Spleen (tissue), 11 donors: ENCODE measurements around the gene SH3BP5L. TPM values are rescaled to one million over a fixed set of nuclear protein-coding genes. Genes with fewer than 3 reads are reported as not detected.
A peak's percentile ranks its signal among the peaks of the same experiment; 100 is the strongest.

Experiments
- DNase-seq: peaks from one replicate; pipeline ENCODE4 v3.0.0-alpha.2; 2020
- H3K27ac ChIP-seq, 8 donors: fragments of 200-600 bp; sonication (generic) in 7 of 8; 1 replicate in 4 of 8; 2 replicates in 4 of 8; pipeline versions ENCODE4 v1.5.0 to v1.8.0; 2016 to 2021; ENCODE audit warnings: inconsistent platforms in 4 of 8, mild to moderate bottlenecking in 4 of 8, moderate library complexity in 1 of 8
- H3K27me3 ChIP-seq, 7 donors: fragments of 200-600 bp; sonication (generic) in 6 of 7; replicated peaks in 1 of 7; 1 replicate in 4 of 7; 2 replicates in 3 of 7; pipeline versions ENCODE4 v1.5.0 to v1.8.0; 2016 to 2021; ENCODE audit warnings: inconsistent platforms in 3 of 7, mild to moderate bottlenecking in 1 of 7
- H3K36me3 ChIP-seq, 6 donors: fragments of 200-600 bp; sonication (generic) in 5 of 6; 1 replicate in 4 of 6; 2 replicates in 2 of 6; pipeline versions ENCODE4 v1.5.0 to v1.8.0; 2016 to 2021; ENCODE audit warnings: inconsistent platforms in 2 of 6
- H3K4me1 ChIP-seq, 6 donors: fragments of 200-600 bp; sonication (generic) in 5 of 6; 1 replicate in 3 of 6; 2 replicates in 3 of 6; pipeline versions ENCODE4 v1.5.0 to v1.8.0; 2016 to 2021; ENCODE audit warnings: inconsistent platforms in 3 of 6
- H3K4me3 ChIP-seq, 8 donors: fragments of 200-600 bp; sonication (generic) in 7 of 8; 1 replicate in 4 of 8; 2 replicates in 4 of 8; pipeline versions ENCODE4 v1.5.0 to v1.8.0; 2016 to 2021; ENCODE audit warnings: inconsistent platforms in 4 of 8, mild to moderate bottlenecking in 4 of 8, moderate library complexity in 2 of 8
- H3K9me3 ChIP-seq, 8 donors: fragments of 200-600 bp; sonication (generic) in 7 of 8; 1 replicate in 4 of 8; 2 replicates in 4 of 8; pipeline versions ENCODE4 v1.5.0 to v1.8.0; 2016 to 2021; ENCODE audit warnings: inconsistent platforms in 4 of 8
- CTCF ChIP-seq, 11 experiments: fragments of 200-600 bp in 7 of 11; fragments of 450-650 bp in 4 of 11; sonication (generic) in 4 of 11; IDR thresholded peaks in 8 of 11; conservative IDR thresholded peaks in 3 of 11; 1 replicate in 7 of 11; 2 replicates in 4 of 11; pipeline versions ENCODE4 v1.4.0 to v1.8.0; 2016 to 2021; ENCODE audit warnings: antibody characterized with exemption in 11 of 11, inconsistent platforms in 4 of 11, mild to moderate bottlenecking in 1 of 11
- POLR2A ChIP-seq, 3 donors: fragments of 450-650 bp; IDR thresholded peaks; one replicate each; pipeline ENCODE4 v1.5.1; 2017; ENCODE audit warnings: antibody characterized with exemption in 3 of 3, mild to moderate bottlenecking in 1 of 3
- POLR2AphosphoS5 ChIP-seq, 3 donors: sonication (generic); formaldehyde crosslinking; IDR thresholded peaks; one replicate each; pipeline ENCODE4 v1.5.1; 2017; ENCODE audit warnings: antibody characterized with exemption in 3 of 3
- WGBS, 5 donors: extraction: QIAGEN DNeasy Blood & Tissue Kit in 3 of 5; methylation state at CpG; one replicate each; pipeline versions ENCODE4 v1.1.5 to v1.1.7; 2013 to 2018; 5-methylcytosine and 5-hydroxymethylcytosine counted together
- intact Hi-C: fragments of 100-400 bp; cut with DNase I; formaldehyde crosslinking; loops from one replicate; pipeline ENCODE4 v1.15.0; 2023; ENCODE audit warnings: low total_unique reads
- polyA plus RNA-seq, 3 donors: library from polyadenylated mRNA; stranded (reverse); fragments of 200-250 nt; gene quantifications; one replicate each; pipeline ENCODE4 v1.2.1, GENCODE V29; 2013
- total RNA-seq, 7 donors: library from RNA; depleted of rRNA in 3 of 7; stranded (reverse); fragments of >200 nt in 3 of 7; fragmentation: NEBNext Ultra II Directional in 4 of 7; extraction: Animal tissue kit (Norgen Biotek cat#: 25700) in 4 of 7; gene quantifications; one replicate each; pipeline versions ENCODE4 v1.1.0 to v1.2.1, GENCODE V29; 2016 to 2021
- donor health status: healthy with polysubstance abuse.
- donor health status: DM: no; HTN: no; CAD: no; lungs with moderate emphysema.
- donor health status: DM: no; HTN: no; CAD: no.
- donor health status: Bipolar disorder and iron deficiency.
- donor health status: healthy.
- donor health status: DM: no; HTN: no; CAD: no.
- donor health status: DM: yes; HTN: yes; CAD: no.

The SH3BP5L gene
- total and polyA plus RNA-seq, 10 donors, result 10.1 to 43.3 (median 30.6) TPM

DNA sequence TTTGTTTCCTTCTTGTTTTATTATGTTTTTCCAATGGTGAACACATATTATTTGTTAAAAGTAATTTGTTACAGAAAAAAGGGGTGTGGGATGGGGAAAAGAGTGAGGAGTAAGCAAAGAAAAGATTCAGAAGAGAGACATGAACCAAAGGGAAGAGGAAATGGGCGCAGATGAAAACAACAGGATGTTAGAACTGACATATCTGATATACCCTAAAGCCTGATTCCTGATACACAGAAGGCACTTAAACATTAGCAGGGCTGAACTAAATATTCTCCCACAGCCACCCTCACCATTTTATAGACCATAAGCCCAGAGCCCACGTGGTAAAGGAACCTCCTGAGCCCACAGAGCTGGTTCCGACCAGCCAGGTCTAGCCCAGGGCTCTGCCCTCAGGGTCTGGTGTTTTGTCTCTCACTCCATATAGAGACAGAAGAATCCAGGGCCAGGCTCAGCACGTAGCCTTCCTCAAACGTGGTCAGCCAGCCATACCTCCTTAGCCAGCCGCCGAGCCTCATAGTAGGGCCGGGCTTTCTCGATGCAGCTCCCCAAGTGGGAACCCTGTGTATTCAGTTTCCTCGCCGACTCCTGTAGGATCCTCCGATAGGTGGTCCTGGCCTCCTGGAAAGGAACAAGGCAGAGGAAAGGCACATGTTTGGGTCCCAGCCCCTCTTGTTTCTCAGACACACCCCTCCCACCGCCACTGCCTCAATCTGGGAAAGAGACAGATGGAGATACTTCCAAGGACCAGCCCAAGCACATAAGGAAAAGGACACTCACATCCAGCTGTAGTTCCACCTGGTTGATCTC is 9.5 kb downstream of the SH3BP5L start:
- Histone ChIP-seq H3K27me3 (no peaks in the 10 kb centered on the region), H3K4me3 (peak overlapping the region in 1 of 8 donors; percentile 19), H3K9me3 (no peaks in the 10 kb centered on the region), H3K36me3 (peaks cover 7 to 91% (median 65%) of the 10 kb centered on the region in 6 donors), H3K27ac (peak overlapping the region in 7 of 8 donors; percentile 41 to 90 (median 80)), H3K4me1 (peaks cover 15 to 81% (median 57%) of the 10 kb centered on the region in 6 donors)
- intact Hi-C loops, result no loop called here
- no peak for TF ChIP-seq POLR2A (IDR thresholded peaks at IDR 0.05)
- no peak for TF ChIP-seq CTCF (IDR thresholded peaks at IDR 0.05 in 8 of 11, conservative IDR thresholded peaks at IDR 0.05 in 3 of 11)
- TF ChIP-seq POLR2AphosphoS5 (IDR thresholded peaks at IDR 0.05), result no peak
- DNase-seq, result peak; percentile 76
- WGBS, 5 donors, result 80 to 91% (median 88%) methylated on average over 13 of the region's 13 CpGs

- Histone ChIP-seq H3K4me1 (peaks cover 18 to 81% (median 57%) of the 10 kb centered on the region in 6 donors), H3K27me3 (no peaks in the 10 kb centered on the region), H3K36me3 (peaks cover 7 to 91% (median 63%) of the 10 kb centered on the region in 6 donors), H3K27ac (peak overlapping the region in 6 of 8 donors; percentile 41 to 90 (median 82)), H3K9me3 (no peaks in the 10 kb centered on the region), H3K4me3 (no peak overlapping the region)
- 91 to 94% (median 93%) methylated on average over 10 of the region's 10 CpGs for WGBS, 5 donors
- TF ChIP-seq POLR2AphosphoS5 (IDR thresholded peaks at IDR 0.05) (no peak), POLR2A (IDR thresholded peaks at IDR 0.05) (no peak), CTCF (IDR thresholded peaks at IDR 0.05 in 8 of 11, conservative IDR thresholded peaks at IDR 0.05 in 3 of 11) (no peak)
- intact Hi-C loops, result no loop called here
- peak; percentile 41 for DNase-seq
These were observed 10.2 kb downstream of the SH3BP5L start for GRCh38 chr1:248815407-248816034.

GRCh38 chr1:248814351-248814750 is 11.4 kb downstream of the SH3BP5L start:
- Histone ChIP-seq H3K4me3 (no peak overlapping the region), H3K4me1 (peaks cover 15 to 80% (median 50%) of the 10 kb centered on the region in 6 donors), H3K27me3 (no peaks in the 10 kb centered on the region), H3K36me3 (peaks cover 7 to 84% (median 59%) of the 10 kb centered on the region in 6 donors), H3K27ac (no peak overlapping the region), H3K9me3 (no peaks in the 10 kb centered on the region)
- 90 to 96% (median 94%) methylated on average over 16 of the region's 16 CpGs for WGBS, 5 donors
- intact Hi-C loops, result no loop called here
- DNase-seq, result peak; percentile 71
- TF ChIP-seq CTCF (IDR thresholded peaks at IDR 0.05 in 8 of 11, conservative IDR thresholded peaks at IDR 0.05 in 3 of 11) (no peak), POLR2A (IDR thresholded peaks at IDR 0.05) (no peak), POLR2AphosphoS5 (IDR thresholded peaks at IDR 0.05) (peak in 2 of 3 donors; percentile 18 to 49)

GRCh38 chr1:248813546-248813945 is 12.2 kb downstream of the SH3BP5L start:
- no peaks in the 10 kb centered on the region for H3K27me3 ChIP-seq
- no peak overlapping the region for H3K4me3 ChIP-seq
- H3K9me3 ChIP-seq, result no peaks in the 10 kb centered on the region
- intact Hi-C loops, result no loop called here
- H3K27ac ChIP-seq, result no peak overlapping the region
- no peak for TF ChIP-seq POLR2A (IDR thresholded peaks at IDR 0.05)
- no peak for TF ChIP-seq CTCF (IDR thresholded peaks at IDR 0.05 in 8 of 11, conservative IDR thresholded peaks at IDR 0.05 in 3 of 11)
- no peak for TF ChIP-seq POLR2AphosphoS5 (IDR thresholded peaks at IDR 0.05)
- 86 to 97% (median 93%) methylated on average over 7 to 8 of the region's 8 CpGs for WGBS, 5 donors
- peak; percentile 27 for DNase-seq
- H3K36me3 ChIP-seq, result peaks cover 7 to 85% (median 59%) of the 10 kb centered on the region in 6 donors
- H3K4me1 ChIP-seq, result peaks cover 15 to 72% (median 42%) of the 10 kb centered on the region in 6 donors
